Aorta (tissue), 5 donors: Measurements from ENCODE around the gene HPCAL1. TPM values are rescaled to one million over a fixed set of nuclear protein-coding genes. Genes with fewer than 3 reads are reported as not detected.
A peak's percentile ranks its signal among the peaks of the same experiment; 100 is the strongest.

ENCODE experiments used
- ATAC-seq: fragments of 200-7000 bp; cut with Tn5 transposase; one replicate; pipeline ENCODE4 v1.9.1; 2022; ENCODE audit warnings: moderate library complexity; ENCODE audit not compliant: low FRiP score
- DNase-seq, 2 donors: peaks; one replicate each; pipeline ENCODE4 v3.0.0-alpha.2; 2020
- H3K27ac ChIP-seq, 2 donors: one replicate each; pipeline ENCODE4 v1.5.1; 2013; ENCODE audit warnings: low read length in 2 of 2, mild to moderate bottlenecking in 2 of 2, moderate library complexity in 2 of 2, control low read depth in 1 of 2, inconsistent platforms in 1 of 2, low read depth in 1 of 2
- H3K27me3 ChIP-seq, 2 donors: one replicate each; pipeline ENCODE4 v1.6.1; 2013; ENCODE audit warnings: control low read depth in 1 of 2, low read length in 1 of 2, mild to moderate bottlenecking in 1 of 2, moderate library complexity in 1 of 2; ENCODE audit not compliant: insufficient read depth in 2 of 2, control insufficient read depth in 1 of 2
- H3K36me3 ChIP-seq, 2 donors: one replicate each; pipeline ENCODE4 v1.6.1; 2013; ENCODE audit warnings: control low read depth in 1 of 2, low read length in 1 of 2, mild to moderate bottlenecking in 1 of 2; ENCODE audit not compliant: insufficient read depth in 2 of 2, control insufficient read depth in 1 of 2
- H3K4me1 ChIP-seq, 2 donors: one replicate each; pipeline ENCODE4 v1.6.1; 2013; ENCODE audit warnings: low read length in 2 of 2, control low read depth in 1 of 2, mild to moderate bottlenecking in 1 of 2, moderate library complexity in 1 of 2; ENCODE audit not compliant: insufficient read depth in 2 of 2, control insufficient read depth in 1 of 2
- H3K4me3 ChIP-seq, 2 donors: one replicate each; pipeline ENCODE4 v1.5.1; 2013; ENCODE audit warnings: low read length in 2 of 2, control low read depth in 1 of 2, mild to moderate bottlenecking in 1 of 2
- H3K9me3 ChIP-seq: one replicate; pipeline ENCODE4 v1.6.1; 2013; ENCODE audit warnings: mild to moderate bottlenecking, low read length; ENCODE audit not compliant: control insufficient read depth
- WGBS, 2 donors: extraction: QIAGEN DNeasy Blood & Tissue Kit; methylation state at CpG; one replicate each; pipeline ENCODE4 v1.1.7; 2013; 5-methylcytosine and 5-hydroxymethylcytosine counted together
- intact Hi-C, 2 donors: fragments of 100-400 bp; cut with DNase I; formaldehyde crosslinking; loops; one replicate each; pipeline versions ENCODE4 v1.14.2 to v1.15.0; 2022
- polyA plus RNA-seq, 2 donors: library from polyadenylated mRNA; stranded (reverse); fragments of 200-250 nt; gene quantifications; one replicate each; pipeline ENCODE4 v1.2.3, GENCODE V29; 2013
- total RNA-seq, 2 donors: library from RNA; stranded (reverse); fragmentation: NEBNext Ultra II Directional; extraction: Animal tissue kit (Norgen Biotek cat#: 25700); gene quantifications; one replicate each; pipeline ENCODE4 v1.2.1, GENCODE V29; 2021
- donor health status: healthy with polysubstance abuse.
- donor health status: Bipolar disorder and iron deficiency.
- donor health status: DM: no; HTN: no; CAD: no.
- donor health status: DM: no; HTN: no; CAD: no.
- donor health status: DM: yes; HTN: yes; CAD: no.

Gene HPCAL1
- total and polyA plus RNA-seq, 4 donors: 21.4 to 39.9 (median 25.3) TPM

DNA sequence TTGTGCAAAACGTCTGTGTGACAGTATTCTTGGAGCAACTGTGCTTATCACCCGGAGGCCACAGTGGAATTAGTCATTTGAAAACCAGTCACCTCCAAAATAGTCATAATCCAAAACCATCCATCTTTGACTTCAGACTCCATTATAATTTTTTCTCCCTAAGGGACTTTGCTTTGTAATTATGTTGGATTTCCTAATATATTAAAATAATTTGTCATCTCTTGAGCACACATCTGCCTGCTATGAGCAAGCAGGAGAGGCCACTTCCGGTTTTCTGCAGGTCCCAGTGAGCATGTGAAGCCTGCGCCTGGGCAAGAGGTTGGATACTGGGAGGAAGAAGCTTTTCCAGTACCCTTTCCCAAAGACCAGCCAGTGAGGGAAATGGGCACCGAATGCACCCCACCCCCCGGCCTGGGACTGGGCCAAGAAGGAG, 87.7 kb downstream of the HPCAL1 start:
- Histone ChIP-seq H3K27ac (no peak overlapping the region), H3K4me1 (no peaks in the 10 kb centered on the region), H3K27me3 (no peaks in the 10 kb centered on the region), H3K4me3 (no peak overlapping the region), H3K9me3 (no peaks in the 10 kb centered on the region), H3K36me3 (no peaks in the 10 kb centered on the region)
- WGBS, 2 donors: 66 to 72% methylated on average over 6 of the region's 6 CpGs
- ATAC-seq: no peak
- DNase-seq: no peak
- intact Hi-C loops: no loop called here

DNA sequence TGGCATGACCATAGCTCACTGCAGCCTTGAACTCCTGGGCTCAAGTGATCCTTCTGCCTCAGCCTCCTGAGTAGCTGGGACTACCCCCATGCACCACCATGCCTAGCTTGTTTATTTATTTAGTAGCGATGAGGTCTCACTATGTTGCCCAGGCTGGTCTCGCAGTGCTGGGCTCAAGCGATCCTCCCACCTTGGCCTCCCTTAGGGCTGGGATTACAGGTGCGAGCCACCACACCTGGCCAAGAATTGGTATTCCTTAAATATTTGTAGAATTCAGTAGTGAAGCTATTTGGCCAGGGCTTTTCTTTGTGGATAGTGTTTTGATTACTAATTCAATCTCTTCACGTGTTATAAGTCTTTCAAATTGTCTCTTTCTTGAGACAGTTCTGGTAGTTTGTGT, 89.4 kb downstream of the HPCAL1 start:
- intact Hi-C loops: no loop called here
- Histone ChIP-seq H3K27ac (no peak overlapping the region), H3K27me3 (no peaks in the 10 kb centered on the region), H3K4me1 (no peaks in the 10 kb centered on the region), H3K36me3 (no peaks in the 10 kb centered on the region), H3K4me3 (no peak overlapping the region), H3K9me3 (no peaks in the 10 kb centered on the region)
- WGBS, 2 donors: 93 to 97% methylated on average over 5 of the region's 5 CpGs
- no peak for ATAC-seq
- no peak for DNase-seq

DNA sequence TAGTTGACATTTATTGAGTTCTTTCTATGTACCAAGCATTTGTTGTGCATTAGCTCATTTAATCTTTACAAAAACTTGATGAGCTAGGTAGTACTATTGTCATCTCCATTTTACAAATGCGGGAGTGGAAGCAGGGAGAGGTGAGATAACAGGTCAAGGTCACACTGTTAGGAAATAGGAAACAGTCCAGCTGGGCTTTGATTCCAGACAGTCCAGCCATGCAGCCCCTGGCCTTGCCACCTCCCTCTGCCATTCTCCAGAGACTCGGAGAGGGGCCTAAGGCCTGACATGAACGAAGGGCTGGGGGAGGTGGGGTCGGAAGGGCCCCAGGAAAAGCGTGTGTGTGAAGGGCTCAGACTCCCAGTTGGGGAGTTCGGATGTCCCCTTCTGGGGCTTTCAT, 89.8 kb downstream of the HPCAL1 start:
- DNase-seq (no peak), ATAC-seq (no peak)
- no peaks in the 10 kb centered on the region for H3K4me1 ChIP-seq
- WGBS, 2 donors: 87 to 95% methylated on average over 6 of the region's 6 CpGs
- H3K9me3 ChIP-seq: no peaks in the 10 kb centered on the region
- intact Hi-C loops: no loop called here
- H3K27ac ChIP-seq: no peak overlapping the region
- H3K36me3 ChIP-seq: no peaks in the 10 kb centered on the region
- H3K27me3 ChIP-seq: no peaks in the 10 kb centered on the region
- no peak overlapping the region for H3K4me3 ChIP-seq

DNA sequence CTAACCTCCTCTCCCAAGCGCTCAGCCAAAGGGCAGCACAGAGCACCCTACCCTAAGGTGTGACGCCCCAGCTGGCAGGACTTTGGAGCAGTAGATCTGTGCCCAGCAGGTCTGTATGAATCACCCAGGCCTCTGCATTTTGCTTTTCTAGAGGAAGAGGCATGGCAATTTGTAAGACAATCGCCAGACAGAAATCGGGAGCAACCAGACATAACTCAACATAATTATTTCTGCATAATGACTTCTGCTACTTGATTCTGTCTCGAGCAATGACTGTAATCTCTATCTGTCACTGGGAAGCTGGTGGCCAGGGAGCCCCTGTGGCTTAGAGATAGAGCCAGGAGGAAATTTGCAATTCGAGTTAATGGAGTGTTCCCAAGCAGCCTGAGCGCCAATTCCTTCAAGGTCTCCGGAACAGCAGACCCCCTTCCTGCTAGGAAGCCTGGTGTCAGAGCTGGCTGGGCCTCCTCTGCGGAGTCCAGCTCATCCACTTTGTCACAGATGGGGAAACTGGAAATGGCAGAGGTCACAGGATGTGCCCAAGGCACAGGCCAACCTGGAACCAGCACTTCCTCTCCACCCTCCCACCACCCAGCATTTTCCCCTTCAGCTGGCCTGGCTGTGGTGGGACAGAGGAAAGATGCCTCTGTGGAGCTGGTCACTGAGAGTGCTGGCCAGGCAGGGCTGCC, 90.4 kb downstream of the HPCAL1 start:
- 90 to 91% methylated on average over 9 of the region's 9 CpGs for WGBS, 2 donors

DNA sequence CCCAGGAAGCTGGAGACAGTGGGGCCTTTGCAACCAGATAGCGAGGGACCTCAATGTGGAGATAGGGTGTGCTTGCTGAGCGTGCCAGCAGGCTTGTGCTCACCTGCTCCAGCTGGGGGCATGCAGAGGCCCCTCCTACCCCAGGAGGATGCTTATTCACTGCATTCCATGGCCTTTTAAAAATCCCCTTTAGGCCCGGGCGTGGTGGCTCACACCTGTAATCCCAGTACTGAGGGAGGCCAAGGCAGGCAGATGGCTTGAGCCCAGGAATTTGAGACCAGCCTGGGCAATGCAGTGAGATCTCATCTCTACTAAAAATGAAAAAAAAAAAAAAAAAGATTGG, 90.9 kb downstream of the HPCAL1 start:
- intact Hi-C loops: no loop called here
- H3K27me3 ChIP-seq: no peaks in the 10 kb centered on the region
- 97 to 98% methylated on average over 4 of the region's 4 CpGs for WGBS, 2 donors

More for the DNA sequence above, 90.4 kb downstream of the HPCAL1 start:
- Histone ChIP-seq H3K36me3 (no peaks in the 10 kb centered on the region), H3K27ac (no peak overlapping the region), H3K4me3 (no peak overlapping the region), H3K27me3 (no peaks in the 10 kb centered on the region), H3K9me3 (no peaks in the 10 kb centered on the region), H3K4me1 (no peaks in the 10 kb centered on the region)
- ATAC-seq: no peak
- DNase-seq: no peak
- intact Hi-C loops: no loop called here

DNA sequence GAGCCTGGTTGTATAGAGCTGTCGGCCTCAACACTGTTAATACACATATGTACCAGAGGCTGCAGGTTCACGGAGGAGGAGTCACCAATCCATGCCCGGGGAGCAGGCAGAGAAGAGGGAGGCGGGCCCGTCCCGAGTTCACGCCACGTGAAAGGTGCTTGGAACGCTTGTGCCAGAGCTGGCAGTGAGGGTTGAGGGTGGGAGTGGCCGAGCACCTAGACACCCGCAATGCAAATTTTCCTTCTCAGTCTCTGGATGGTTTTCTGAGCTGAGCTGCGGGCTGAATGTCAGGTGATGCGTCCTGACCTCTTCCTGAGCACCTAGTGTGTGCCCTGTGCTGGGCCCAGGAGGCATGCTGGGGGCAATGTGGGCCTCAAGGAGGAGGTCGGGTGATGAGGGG, 93.2 kb downstream of the HPCAL1 start:
- intact Hi-C loops: no loop called here
- no peaks in the 10 kb centered on the region for H3K27me3 ChIP-seq
- ATAC-seq: no peak
- H3K4me3 ChIP-seq: no peak overlapping the region
- H3K27ac ChIP-seq: no peak overlapping the region
- no peaks in the 10 kb centered on the region for H3K36me3 ChIP-seq
- H3K4me1 ChIP-seq: no peaks in the 10 kb centered on the region
- H3K9me3 ChIP-seq: no peaks in the 10 kb centered on the region
- WGBS, 2 donors: 86 to 92% methylated on average over 14 of the region's 14 CpGs
- DNase-seq: no peak

More for the DNA sequence above, 90.9 kb downstream of the HPCAL1 start:
- no peaks in the 10 kb centered on the region for H3K36me3 ChIP-seq
- no peaks in the 10 kb centered on the region for H3K4me1 ChIP-seq
- H3K27ac ChIP-seq: no peak overlapping the region
- no peak for DNase-seq
- no peaks in the 10 kb centered on the region for H3K9me3 ChIP-seq
- no peak for ATAC-seq
- H3K4me3 ChIP-seq: no peak overlapping the region

DNA sequence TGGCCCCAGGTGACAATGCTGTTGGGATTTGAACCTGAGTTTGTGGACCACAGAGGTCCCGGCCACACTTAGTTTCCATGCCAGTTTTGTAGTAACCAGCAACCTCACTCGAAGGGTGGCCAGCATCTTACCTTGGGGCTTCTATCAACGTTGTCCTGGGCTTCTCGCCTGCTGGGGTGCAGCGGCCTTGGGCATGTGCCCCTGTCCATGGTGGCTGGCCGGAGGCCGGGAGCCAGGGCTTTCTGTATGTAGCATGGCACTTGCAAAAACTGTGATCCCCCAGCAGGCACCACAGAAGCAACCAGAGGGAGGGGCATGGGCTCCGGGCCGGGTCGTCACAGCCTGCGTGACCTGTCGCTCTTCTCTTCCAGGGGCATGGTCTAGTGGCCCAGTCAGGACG, 93.8 kb downstream of the HPCAL1 start:
- Histone ChIP-seq H3K9me3 (no peaks in the 10 kb centered on the region), H3K36me3 (no peaks in the 10 kb centered on the region), H3K4me3 (no peak overlapping the region), H3K27ac (no peak overlapping the region), H3K4me1 (no peaks in the 10 kb centered on the region), H3K27me3 (no peaks in the 10 kb centered on the region)
- DNase-seq (no peak), ATAC-seq (no peak)
- intact Hi-C loops: no loop called here
- WGBS, 2 donors: 83 to 86% methylated on average over 13 of the region's 13 CpGs

DNA sequence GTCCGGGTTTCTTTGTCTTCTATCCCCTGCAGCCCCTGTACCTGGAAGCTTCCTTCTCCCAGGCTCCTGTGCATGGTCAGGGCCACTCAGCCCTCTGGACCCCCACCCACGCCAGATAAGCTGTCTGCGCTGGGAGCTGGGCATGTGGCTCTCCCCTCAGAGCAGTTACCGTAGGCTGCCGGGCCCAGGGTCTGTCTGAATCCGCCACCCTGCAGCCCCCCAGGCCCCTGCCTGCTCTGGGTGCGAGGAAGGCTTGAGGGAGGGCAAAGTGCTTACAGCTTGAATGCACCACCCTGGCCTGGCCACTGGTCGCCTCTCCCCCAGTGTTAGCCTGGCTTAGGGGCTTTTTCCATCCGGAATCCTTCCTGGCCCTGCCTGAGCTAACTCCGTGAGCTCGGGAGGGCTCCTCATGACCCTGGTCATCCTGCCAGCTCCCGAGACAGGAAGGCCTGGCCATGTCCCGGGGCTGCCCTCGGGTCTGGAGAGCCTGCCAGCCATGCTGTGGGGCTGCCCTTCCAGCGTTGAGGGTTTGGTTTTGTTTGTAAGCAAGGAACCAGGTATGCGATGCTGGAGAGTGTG, 94.7 kb downstream of the HPCAL1 start:
- Histone ChIP-seq H3K4me3 (no peak overlapping the region), H3K27ac (no peak overlapping the region), H3K36me3 (no peaks in the 10 kb centered on the region), H3K4me1 (no peaks in the 10 kb centered on the region), H3K27me3 (no peaks in the 10 kb centered on the region), H3K9me3 (no peaks in the 10 kb centered on the region)
- WGBS, 2 donors: 83 to 84% methylated on average over 16 of the region's 16 CpGs
- DNase-seq (no peak), ATAC-seq (no peak)
- intact Hi-C loops: no loop called here

DNA sequence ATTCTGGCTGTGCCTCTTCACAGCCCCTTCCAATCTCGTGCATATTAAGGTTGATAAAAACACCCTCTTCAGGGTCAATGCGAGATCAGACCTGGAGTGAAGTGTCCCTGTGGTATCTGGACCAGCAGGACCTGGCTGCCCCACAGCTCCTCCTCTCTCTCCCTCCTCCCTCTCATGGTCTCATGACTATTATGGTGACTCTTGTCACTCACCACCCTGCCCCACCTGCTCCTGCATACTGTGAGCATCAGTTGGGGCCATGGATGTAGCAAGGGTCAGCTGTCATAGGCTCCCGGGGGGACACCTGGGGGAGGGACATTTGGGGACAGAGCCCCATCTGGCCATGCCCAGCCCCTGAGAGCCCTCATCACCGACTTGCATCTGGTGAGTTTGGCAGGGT, 95.2 kb downstream of the HPCAL1 start:
- intact Hi-C loops: no loop called here
- H3K4me1 ChIP-seq: no peaks in the 10 kb centered on the region

More for the DNA sequence above, 95.2 kb downstream of the HPCAL1 start:
- WGBS, 2 donors: 71 to 77% methylated on average over 4 of the region's 4 CpGs
- no peak overlapping the region for H3K27ac ChIP-seq
- ATAC-seq (peak; percentile 11), DNase-seq (no peak)
- no peaks in the 10 kb centered on the region for H3K27me3 ChIP-seq
- H3K36me3 ChIP-seq: no peaks in the 10 kb centered on the region
- H3K9me3 ChIP-seq: no peaks in the 10 kb centered on the region
- H3K4me3 ChIP-seq: no peak overlapping the region
